ENCODE results near the gene NAA16. TPM values are rescaled to one million over a fixed set of nuclear protein-coding genes. Genes with fewer than 3 reads are reported as not detected.
"Not testable (repeated sequence)": the region's sequence is repeated elsewhere in the genome, so short reads cannot be mapped to it uniquely, and the experiment has no call there.

The NAA16 gene
- total RNA-seq, 1 experiment from 2014 or later, result 27.2 TPM

DNA sequence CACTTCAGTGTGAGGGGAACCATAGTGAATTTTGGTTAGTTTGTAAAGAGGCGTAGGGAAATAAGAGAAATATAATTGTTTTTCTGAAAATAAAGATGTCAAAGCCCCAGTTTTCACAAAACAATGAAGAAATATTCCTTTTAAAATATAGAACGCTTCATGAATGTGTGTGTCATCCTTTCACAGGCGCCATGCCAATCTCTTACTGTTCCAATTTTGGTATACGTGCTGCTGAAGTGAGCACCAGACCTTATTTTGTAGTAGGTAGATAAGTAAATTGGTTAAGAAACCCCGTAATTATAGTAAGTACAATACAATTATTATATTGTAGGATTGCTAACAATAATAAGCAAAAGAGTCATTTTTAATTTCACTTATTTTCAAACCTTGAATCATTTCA is 43.3 kb downstream of the NAA16 start:
- BruUV-seq (replicated peaks), result no TSS peak
- Histone ChIP-seq H3K4me1 (ENCODE audit: insufficient read depth, low read length, poor library complexity, severe bottlenecking) (no peaks in the 10 kb centered on the region), H3K27me3 (replicated peaks; ENCODE audit: insufficient read depth, low read depth, low read length, poor library complexity) (no peaks in the 10 kb centered on the region), H3K9me3 (ENCODE audit: low read depth, low read length, poor library complexity, severe bottlenecking) (no peaks in the 10 kb centered on the region), H3K36me3 (ENCODE audit: insufficient read depth, low read length, poor library complexity, severe bottlenecking) (peaks cover 14% of the 10 kb centered on the region), H3K27ac (ENCODE audit: low read depth, low read length, poor library complexity, severe bottlenecking) (no peak overlapping the region), H3K4me3 (ENCODE audit: low read depth, low read length, poor library complexity, severe bottlenecking) (no peak overlapping the region)
- no peak for DNase-seq (ENCODE audit: low spot score)
- TF ChIP-seq EZH2 (IDR thresholded peaks at IDR 0.05; ENCODE audit: borderline replicate concordance, low read depth, low read length, poor library complexity, severe bottlenecking), result no peak
- TF ChIP-seq, protein P1, sequence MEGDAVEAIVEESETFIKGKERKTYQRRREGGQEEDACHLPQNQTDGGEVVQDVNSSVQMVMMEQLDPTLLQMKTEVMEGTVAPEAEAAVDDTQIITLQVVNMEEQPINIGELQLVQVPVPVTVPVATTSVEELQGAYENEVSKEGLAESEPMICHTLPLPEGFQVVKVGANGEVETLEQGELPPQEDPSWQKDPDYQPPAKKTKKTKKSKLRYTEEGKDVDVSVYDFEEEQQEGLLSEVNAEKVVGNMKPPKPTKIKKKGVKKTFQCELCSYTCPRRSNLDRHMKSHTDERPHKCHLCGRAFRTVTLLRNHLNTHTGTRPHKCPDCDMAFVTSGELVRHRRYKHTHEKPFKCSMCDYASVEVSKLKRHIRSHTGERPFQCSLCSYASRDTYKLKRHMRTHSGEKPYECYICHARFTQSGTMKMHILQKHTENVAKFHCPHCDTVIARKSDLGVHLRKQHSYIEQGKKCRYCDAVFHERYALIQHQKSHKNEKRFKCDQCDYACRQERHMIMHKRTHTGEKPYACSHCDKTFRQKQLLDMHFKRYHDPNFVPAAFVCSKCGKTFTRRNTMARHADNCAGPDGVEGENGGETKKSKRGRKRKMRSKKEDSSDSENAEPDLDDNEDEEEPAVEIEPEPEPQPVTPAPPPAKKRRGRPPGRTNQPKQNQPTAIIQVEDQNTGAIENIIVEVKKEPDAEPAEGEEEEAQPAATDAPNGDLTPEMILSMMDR (conservative IDR thresholded peaks at IDR 0.05; ENCODE audit: low read depth, low read length), result no peak
- intact Hi-C loops (cut with micrococcal nuclease; ENCODE audit: unreplicated experiment), result loop anchor here (10.0 kb wide), 1 partner anchor 300 kb away; no protein-coding TSS in a partner anchor
- ChIA-PET CTCF (no interaction called here), POLR2A (ENCODE audit: low non-redundant PET) (no interaction called here)

DNA sequence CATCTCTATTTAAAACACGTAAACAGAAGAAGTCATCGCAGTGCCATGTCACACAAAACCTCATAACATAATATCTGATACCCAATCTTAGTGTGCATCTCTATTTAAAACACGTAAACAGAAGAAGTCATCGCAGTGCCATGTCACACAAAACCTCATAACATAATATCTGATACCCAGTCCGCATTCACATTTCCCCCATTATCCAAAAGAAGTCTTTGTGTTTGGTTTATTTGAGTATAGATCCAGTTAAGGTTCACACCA is 45.2 kb downstream of the NAA16 start:
- H3K27ac ChIP-seq (ENCODE audit: low read depth, low read length, poor library complexity, severe bottlenecking); H3K9me3 ChIP-seq (ENCODE audit: low read depth, low read length, poor library complexity, severe bottlenecking); POLR2A ChIA-PET (ENCODE audit: low non-redundant PET); H3K4me3 ChIP-seq (ENCODE audit: low read depth, low read length, poor library complexity, severe bottlenecking); CTCF ChIA-PET; DNase-seq (ENCODE audit: low spot score); H3K4me1 ChIP-seq (ENCODE audit: insufficient read depth, low read length, poor library complexity, severe bottlenecking); BruUV-seq (replicated peaks); H3K27me3 ChIP-seq (replicated peaks; ENCODE audit: insufficient read depth, low read depth, low read length, poor library complexity): not testable (repeated sequence)
- intact Hi-C loops (cut with micrococcal nuclease; ENCODE audit: unreplicated experiment), result loop anchor here (5.0 to 10.0 kb wide), 2 partner anchors 179 to 298 kb away; no protein-coding TSS in a partner anchor
- peaks cover 15% of the 10 kb centered on the region for H3K36me3 ChIP-seq (ENCODE audit: insufficient read depth, low read length, poor library complexity, severe bottlenecking)

DNA sequence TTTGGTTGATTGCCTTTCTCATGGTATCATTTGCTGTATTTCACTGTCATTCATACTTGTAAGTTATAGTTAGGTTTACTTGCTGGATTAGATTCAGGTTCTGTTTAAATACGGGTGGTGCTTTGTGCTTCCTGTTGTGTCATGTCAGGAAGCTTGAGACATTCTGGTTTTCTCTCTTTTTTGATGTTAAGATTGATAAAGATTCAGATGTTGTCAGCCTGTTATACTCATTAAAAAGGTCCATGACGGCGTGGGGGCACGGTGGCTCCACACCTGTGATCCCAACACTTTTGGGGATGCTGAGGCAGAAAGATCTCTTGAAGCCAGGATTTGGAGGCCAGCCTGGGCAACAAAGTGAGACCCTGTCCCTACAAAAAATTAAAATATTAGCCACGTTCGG is 45.7 kb downstream of the NAA16 start:
- CTCF ChIA-PET, result no interaction called here
- Histone ChIP-seq H3K27me3 (replicated peaks; ENCODE audit: insufficient read depth, low read depth, low read length, poor library complexity) (no peaks in the 10 kb centered on the region), H3K4me1 (ENCODE audit: insufficient read depth, low read length, poor library complexity, severe bottlenecking) (no peaks in the 10 kb centered on the region), H3K27ac (ENCODE audit: low read depth, low read length, poor library complexity, severe bottlenecking) (no peak overlapping the region), H3K4me3 (ENCODE audit: low read depth, low read length, poor library complexity, severe bottlenecking) (no peak overlapping the region), H3K9me3 (ENCODE audit: low read depth, low read length, poor library complexity, severe bottlenecking) (no peaks in the 10 kb centered on the region), H3K36me3 (ENCODE audit: insufficient read depth, low read length, poor library complexity, severe bottlenecking) (peaks cover 15% of the 10 kb centered on the region)
- intact Hi-C loops (cut with micrococcal nuclease; ENCODE audit: unreplicated experiment), result loop anchor here (5.0 to 10.0 kb wide), 2 partner anchors 179 to 298 kb away; no protein-coding TSS in a partner anchor
- POLR2A ChIA-PET (ENCODE audit: low non-redundant PET), result no interaction called here
- TF ChIP-seq, protein P1 (conservative IDR thresholded peaks at IDR 0.05; ENCODE audit: low read depth, low read length), result no peak
- no peak for TF ChIP-seq EZH2 (IDR thresholded peaks at IDR 0.05; ENCODE audit: borderline replicate concordance, low read depth, low read length, poor library complexity, severe bottlenecking)
- no peak for DNase-seq (ENCODE audit: low spot score)
- no TSS peak for BruUV-seq (replicated peaks)

DNA sequence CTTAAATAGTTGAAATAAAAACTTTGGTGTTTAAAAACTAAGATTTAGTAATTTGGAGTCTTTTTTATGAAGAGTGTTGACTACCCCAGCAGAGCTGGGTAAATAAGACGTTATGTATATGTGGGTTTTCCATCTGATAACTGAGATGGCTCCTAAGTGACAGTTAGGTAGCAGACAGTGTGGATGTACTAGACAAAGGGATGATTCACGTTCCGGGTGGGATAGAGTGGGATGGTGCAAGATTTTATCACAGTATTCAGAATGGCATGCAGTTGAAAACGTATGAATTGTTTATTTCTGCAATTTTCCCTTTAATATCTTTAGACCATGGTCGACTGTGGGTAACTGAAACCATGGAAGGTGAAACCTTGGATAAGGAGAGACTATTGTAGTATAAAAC is 50.4 kb downstream of the NAA16 start:
- Histone ChIP-seq H3K4me3 (ENCODE audit: low read depth, low read length, poor library complexity, severe bottlenecking) (no peak overlapping the region), H3K27me3 (replicated peaks; ENCODE audit: insufficient read depth, low read depth, low read length, poor library complexity) (no peaks in the 10 kb centered on the region), H3K27ac (ENCODE audit: low read depth, low read length, poor library complexity, severe bottlenecking) (no peak overlapping the region), H3K36me3 (ENCODE audit: insufficient read depth, low read length, poor library complexity, severe bottlenecking) (peaks cover 29% of the 10 kb centered on the region), H3K4me1 (ENCODE audit: insufficient read depth, low read length, poor library complexity, severe bottlenecking) (no peaks in the 10 kb centered on the region), H3K9me3 (ENCODE audit: low read depth, low read length, poor library complexity, severe bottlenecking) (no peaks in the 10 kb centered on the region)
- intact Hi-C loops (cut with micrococcal nuclease; ENCODE audit: unreplicated experiment), result no loop called here
- DNase-seq (ENCODE audit: low spot score), result no peak
- POLR2A ChIA-PET (ENCODE audit: low non-redundant PET), result no interaction called here
- TF ChIP-seq EZH2 (IDR thresholded peaks at IDR 0.05; ENCODE audit: borderline replicate concordance, low read depth, low read length, poor library complexity, severe bottlenecking), result no peak
- TF ChIP-seq, protein P1 (conservative IDR thresholded peaks at IDR 0.05; ENCODE audit: low read depth, low read length), result no peak
- CTCF ChIA-PET, result no interaction called here
- BruUV-seq (replicated peaks), result no TSS peak
